Activated CD4-positive, alpha-beta T cell treated with anti-CD3 and anti-CD28 coated beads, Interleukin-2, amount 50 U/mL, for 48 hours (primary cell): ENCODE measurements around the gene EFCAB5.
A peak's percentile ranks its signal among the peaks of the same experiment; 100 is the strongest.
"Not testable (repeated sequence)": the region's sequence is repeated elsewhere in the genome, so short reads cannot be mapped to it uniquely, and the experiment has no call there.

ENCODE experiments used
- DNase-seq, 2 experiments: peaks; one replicate each; pipeline ENCODE4 v3.0.0-alpha.2; 2020

The EFCAB5 gene

DNA sequence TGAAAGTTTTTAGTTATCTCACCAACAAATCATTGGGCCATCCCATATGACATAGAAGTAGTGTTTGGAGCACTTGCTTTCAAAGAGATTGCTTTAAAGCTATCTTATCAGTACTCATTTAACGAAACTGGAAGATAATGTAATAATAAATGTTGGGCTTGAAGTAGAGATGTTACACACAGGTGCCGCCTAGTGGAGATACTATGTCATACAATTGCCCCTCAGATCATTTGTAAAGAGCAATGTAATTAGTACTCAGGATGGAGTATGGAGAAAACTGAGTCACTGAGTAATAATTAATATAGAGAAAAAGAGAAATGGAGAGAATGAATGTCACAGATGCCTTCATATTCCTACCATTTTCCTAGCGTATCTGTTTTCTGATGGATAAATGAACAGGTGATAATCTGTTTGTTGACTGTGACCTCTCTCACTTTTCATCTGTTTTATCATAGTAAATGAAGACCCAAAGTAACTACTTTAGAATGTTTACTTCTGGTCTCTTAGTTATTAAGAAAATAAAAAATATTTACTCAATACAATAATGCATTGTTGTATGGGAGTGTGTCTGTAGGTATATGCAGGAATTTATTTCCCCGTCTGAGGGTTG, 80.4 kb downstream of the EFCAB5 start:
- peak in 1 of 2 experiments; percentile 17 for DNase-seq

DNA sequence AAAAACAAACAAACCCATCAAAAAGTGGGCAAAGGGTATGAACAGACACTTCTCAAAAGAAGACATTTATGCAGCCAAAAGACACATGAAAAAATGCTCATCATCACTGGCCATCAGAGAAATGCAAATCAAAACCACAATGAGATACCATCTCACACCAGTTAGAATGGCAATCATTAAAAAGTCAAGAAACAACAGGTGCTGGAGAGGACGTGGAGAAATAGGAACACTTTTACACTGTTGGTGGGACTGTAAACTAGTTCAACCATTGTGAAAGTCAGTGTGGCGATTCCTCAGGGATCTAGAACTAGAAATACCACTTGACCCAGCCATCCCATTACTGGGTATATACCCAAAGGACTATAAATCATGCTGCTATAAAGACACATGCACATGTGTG, 83.9 kb downstream of the EFCAB5 start:
- DNase-seq, result not testable (repeated sequence)

DNA sequence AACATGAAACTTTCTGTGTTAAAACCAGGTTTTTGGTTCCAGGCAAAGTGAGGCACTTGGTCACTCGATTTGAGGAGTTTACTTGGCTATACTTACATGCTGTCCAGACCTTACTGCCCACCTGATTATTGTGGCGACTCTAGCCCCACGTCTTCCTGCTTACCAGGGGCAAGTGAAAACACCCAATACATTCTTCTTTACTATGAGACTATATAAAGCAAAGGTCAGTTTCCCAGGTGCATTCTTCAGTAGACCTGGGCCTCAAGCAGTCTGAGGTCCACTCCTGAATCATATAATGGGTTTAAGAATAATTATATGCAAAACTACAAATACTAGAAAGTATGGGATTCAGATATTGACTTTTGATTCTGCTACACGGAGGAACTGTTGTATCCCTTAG, 86.2 kb downstream of the EFCAB5 start:
- DNase-seq, result no peak

GRCh38 chr17:30031214-30031869, 89.9 kb downstream of the EFCAB5 start:
- no peak for DNase-seq

- no peak for DNase-seq
These were observed 93.9 kb downstream of the EFCAB5 start for GRCh38 chr17:30035369-30035768.

DNA sequence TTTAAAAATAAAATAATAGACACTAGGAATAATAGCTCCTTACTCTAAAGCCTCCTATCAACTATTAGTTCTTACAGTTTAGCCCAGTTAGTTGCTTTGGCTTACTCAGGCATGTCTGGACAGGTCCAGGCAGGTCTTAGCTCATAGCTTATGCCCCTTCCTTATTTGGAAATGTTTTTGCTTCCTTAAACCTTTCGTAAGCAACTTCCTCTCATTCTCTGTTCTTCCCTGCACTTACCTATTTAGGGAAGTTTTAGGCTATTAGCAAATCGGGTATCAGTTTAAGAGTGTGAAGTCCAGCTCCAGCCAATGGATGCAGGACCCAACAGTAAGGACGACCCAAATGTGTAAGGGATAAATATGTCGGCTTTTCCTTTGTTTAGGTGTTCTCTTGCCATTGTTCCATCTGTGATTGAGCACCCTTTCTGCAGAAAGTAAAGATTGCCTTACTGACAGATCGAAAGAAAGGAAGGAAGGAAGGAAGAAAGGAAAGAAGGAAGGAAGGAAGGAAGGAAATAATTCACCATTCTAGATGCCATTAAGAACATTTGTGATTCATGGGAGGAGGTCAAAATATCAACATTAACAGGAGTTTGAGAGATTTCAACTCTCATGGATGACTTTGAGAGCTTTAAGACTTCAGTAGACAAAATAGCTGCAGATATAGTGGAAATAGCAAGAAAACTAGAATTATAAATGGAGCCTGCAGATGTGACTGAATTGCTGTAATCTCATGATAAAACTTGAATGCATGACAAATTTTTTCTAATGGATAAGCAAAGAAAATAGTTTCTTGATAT, 99.5 kb downstream of the EFCAB5 start:
- not testable (repeated sequence) for DNase-seq

- no peak for DNase-seq
These were observed 100.1 kb downstream of the EFCAB5 start for GRCh38 chr17:30041551-30041950.

DNA sequence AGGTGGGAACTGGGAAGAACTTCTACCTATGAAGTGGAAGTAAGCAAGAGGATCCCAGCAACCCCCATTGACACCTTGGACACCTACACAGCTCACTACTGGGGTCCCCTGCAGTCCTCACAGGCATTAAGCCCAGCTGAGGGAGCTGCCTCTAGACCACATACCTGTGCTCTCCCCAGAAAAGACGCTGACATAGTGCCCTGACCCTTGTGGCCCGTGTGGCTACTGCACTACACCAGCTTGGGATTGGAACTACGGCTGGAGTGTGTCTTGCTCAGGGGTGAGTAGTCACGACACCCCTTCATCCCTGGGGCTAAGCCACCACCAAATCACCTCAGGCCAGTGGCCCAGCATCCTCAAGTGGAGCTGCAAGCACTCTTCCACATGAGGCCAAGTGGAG, 120.9 kb downstream of the EFCAB5 start:
- no peak for DNase-seq

DNA sequence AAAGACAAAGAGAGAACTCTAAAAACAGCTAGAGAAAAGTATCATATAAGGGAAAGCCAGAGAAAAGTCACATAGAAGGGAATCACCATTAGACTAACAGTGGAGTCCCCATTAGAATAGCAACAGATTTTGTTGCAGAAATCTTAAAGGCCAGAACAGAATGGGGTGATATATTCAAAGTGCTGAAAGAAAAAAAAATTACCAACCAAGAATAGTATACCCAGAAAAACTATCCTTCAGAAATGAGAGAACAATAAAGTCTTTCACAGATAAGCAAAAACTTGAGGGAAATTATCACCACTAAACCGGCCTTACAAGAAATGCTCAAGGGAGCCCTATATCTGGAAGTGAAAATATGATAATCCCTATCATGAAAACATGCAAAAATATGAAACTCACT, 123.3 kb downstream of the EFCAB5 start:
- no peak for DNase-seq

DNA sequence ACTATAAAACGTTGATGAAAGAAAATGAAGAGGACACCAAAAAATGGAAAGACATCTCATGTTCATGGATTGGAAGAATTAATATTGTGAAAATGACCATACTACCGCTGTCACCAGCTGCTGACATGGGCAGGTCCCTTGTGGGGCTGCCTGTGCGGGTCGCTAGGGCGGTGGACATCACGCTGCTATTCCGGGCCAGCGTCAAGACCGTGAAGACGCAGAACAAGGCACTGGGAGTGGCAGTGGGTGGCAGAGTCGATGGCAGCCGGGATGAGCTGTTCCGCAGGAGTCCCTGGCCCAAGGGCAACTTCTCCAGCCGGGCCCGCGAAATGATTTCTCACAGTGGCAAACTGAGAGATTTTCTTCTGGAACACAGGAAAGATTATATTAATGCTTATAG, 127.0 kb downstream of the EFCAB5 start:
- DNase-seq, result no peak

- DNase-seq, result no peak
These were observed 132.8 kb downstream of the EFCAB5 start for GRCh38 chr17:30074254-30074653.

GRCh38 chr17:30074730-30075129, 133.3 kb downstream of the EFCAB5 start:
- no peak for DNase-seq

DNA sequence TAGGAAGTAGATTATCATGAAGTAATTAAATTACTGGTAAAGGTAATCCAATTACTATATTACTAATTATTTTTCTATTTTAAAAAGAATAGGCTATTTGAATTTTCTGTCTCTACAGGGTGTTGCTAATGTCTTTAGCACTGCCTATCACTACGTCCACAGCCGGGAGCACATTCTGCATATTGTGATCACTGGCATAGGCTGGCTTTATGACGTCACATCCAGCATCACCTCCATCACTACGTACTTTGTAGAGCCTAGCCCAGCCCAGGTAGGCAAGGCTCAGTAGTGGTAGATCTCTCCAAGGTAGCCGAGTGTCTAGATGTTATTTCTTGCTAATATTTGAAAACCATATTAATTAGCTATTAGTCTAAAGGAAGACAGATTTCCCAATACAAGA, 141.3 kb downstream of the EFCAB5 start:
- DNase-seq, result no peak

- DNase-seq, result no peak
These were observed 143.4 kb downstream of the EFCAB5 start for GRCh38 chr17:30084788-30085187.

DNA sequence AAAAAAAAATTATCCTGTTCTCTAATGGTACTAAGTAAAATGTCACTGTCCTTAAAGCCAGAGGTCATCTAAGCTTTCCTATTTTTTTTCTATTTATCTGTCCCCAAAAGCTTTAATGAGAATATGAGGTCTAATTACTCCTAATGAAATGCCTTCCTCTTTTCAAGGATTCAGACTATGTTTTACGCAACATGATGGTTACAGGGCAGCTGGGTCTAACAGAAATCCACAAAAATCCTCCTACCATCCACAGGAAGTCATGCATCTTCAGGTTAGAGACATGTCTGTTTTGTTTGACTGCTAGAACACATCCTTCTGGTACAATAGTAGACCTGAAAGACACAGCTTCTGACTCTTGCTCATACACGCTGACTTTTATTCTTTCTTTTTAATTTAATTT, 145.5 kb downstream of the EFCAB5 start:
- DNase-seq, result no peak

- DNase-seq, result not testable (repeated sequence)
These were observed 146.0 kb downstream of the EFCAB5 start for GRCh38 chr17:30087431-30087830.

GRCh38 chr17:30091121-30091670, 149.8 kb downstream of the EFCAB5 start:
- no peak for DNase-seq

GRCh38 chr17:30091771-30092170, 150.3 kb downstream of the EFCAB5 start:
- DNase-seq, result no peak

DNA sequence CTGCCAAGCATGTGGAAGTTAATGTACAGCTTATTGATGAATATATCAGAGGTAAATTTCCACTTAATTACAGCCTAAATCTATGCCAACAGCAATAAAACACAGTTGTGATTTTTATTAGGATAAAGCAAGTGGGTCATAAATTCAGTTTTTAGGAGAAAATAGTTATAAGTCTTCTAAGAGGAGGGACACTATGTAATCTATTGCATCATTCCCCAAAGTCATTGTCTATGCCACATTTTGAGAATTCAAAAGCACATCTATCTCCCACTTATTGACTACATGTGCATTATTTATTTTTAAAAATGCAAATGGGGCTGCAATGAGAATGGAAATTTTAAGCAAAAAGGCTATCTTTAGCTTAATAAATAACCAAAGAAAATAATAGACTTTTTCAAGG, 151.5 kb downstream of the EFCAB5 start:
- no peak for DNase-seq

- peak; percentile 26 to 46 for DNase-seq
These were observed 152.2 kb downstream of the EFCAB5 start for GRCh38 chr17:30093463-30094147.

DNA sequence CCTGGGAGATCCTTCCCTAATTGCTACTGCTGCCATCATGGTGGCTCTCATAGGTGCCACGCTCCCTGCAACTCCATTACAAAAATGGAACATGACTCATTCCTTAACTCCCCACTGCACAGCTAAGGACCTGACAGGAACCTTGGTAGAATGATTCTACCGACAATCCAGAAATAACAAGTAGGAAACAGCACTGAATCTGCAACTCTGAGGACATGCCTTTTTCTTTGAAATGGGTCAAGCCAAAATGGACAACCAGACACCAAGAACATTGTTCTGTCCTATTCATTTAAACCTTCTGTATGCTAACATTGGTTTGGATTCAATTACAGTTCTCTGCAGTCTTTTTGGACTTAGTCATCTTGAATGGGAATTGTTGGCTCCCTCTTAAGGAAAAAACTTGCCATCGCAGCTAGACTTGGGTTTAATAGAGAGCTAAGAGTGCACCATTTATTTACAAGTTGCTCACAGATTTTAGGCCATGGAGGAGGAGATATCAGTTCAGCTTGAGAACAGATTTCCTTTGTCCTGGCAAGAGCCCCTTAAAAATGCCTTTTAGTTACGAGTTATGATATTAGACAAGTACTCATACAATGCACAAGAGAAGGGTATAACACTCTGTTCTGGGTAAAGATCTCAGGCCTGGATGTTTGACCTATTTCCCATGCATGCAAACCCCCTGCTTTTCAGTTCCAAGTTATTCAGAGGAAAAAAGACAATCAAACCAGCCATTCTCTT, 154.2 kb downstream of the EFCAB5 start:
- DNase-seq, result no peak

DNA sequence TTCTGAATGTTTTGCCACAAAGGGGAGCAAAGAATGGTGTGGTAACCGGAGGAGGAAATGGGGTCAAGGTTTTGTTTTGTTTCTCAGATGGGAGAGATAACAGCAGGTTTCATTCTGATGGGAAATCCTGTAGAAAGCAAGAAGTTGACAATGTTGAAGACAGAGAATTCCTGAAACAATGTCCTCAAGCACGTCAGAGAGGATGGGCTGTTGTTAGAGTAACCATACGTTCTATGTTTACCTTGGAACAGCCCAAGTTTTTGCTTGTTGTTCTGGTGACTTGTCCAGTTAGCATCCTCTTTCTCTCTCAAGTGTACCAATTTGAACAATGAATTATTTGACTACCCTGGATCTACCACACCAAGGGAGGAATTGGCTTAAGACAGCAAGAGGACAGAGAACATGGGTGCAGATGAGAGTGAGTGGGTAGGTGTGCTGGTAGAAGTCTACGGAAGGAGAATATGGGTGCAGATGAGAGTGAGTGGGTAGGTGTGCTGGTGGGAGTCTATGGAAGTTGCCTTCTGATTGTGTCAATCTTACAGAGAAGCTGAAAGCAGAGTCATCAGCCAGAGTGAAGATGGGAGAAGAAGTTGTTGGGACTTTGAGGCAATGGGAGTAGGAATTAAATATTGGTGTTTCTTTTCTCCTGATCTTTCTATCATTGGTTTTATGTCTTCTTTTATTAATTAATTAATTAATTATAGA, 160.4 kb downstream of the EFCAB5 start:
- no peak for DNase-seq
